ENCODE results near the gene DHRSX.
"Not testable (repeated sequence)": the region's sequence is repeated elsewhere in the genome, so short reads cannot be mapped to it uniquely, and the experiment has no call there.

DHRSX gene

DNA sequence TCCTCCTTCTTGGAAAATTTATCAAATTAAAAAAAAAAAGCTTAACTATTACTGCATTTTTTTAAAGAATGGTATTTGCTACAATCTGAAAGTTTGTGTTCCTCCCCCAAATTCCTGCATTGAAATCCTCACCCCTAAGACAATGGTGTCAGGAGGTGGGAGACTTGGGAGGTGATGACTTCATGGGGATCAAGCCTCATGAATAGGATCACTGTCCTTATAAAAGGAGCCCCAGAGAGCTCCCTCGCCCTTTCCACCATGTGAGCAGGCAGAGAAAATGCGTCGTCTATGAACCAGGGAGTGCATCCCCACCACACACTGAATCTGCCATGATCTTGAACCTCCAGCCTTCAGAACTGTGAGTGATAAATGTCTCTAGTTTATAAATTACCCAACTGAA, 38.0 kb downstream of the DHRSX start:
- TF ChIP-seq, protein P1, sequence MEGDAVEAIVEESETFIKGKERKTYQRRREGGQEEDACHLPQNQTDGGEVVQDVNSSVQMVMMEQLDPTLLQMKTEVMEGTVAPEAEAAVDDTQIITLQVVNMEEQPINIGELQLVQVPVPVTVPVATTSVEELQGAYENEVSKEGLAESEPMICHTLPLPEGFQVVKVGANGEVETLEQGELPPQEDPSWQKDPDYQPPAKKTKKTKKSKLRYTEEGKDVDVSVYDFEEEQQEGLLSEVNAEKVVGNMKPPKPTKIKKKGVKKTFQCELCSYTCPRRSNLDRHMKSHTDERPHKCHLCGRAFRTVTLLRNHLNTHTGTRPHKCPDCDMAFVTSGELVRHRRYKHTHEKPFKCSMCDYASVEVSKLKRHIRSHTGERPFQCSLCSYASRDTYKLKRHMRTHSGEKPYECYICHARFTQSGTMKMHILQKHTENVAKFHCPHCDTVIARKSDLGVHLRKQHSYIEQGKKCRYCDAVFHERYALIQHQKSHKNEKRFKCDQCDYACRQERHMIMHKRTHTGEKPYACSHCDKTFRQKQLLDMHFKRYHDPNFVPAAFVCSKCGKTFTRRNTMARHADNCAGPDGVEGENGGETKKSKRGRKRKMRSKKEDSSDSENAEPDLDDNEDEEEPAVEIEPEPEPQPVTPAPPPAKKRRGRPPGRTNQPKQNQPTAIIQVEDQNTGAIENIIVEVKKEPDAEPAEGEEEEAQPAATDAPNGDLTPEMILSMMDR (IDR thresholded peaks at IDR 0.05; ENCODE audit: insufficient read depth, low read length, missing control alignments): no peak
- DNase-seq (ENCODE audit: low read depth, low spot score): no peak
- CTCF ChIA-PET: no interaction called here
- POLR2A ChIA-PET: no interaction called here
- H3K4me3 ChIP-seq (ENCODE audit: low read depth, low read length): no peak overlapping the region

DNA sequence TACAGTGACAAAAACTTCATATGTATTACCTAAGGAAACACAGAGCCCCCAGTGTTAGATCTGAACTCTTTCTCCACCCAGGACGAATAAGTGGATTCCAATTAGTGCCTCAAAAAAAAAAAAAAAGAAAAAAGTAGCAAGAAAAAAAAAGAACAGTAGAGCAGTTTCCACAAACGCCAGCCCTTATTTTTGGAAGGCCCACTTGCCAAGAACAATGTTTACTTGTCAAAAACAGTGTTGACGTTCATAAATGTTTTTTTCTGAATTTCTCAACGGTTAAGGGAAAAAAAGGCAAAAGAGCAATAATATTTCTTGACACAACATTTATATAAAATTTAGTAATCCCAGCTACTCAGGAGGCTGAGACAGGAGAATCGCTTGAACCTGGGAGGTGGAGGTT, 38.7 kb downstream of the DHRSX start:
- ChIA-PET CTCF (no interaction called here), POLR2A (no interaction called here)
- DNase-seq (ENCODE audit: low read depth, low spot score): no peak
- H3K4me3 ChIP-seq (ENCODE audit: low read depth, low read length): no peak overlapping the region
- TF ChIP-seq, protein P1 (IDR thresholded peaks at IDR 0.05; ENCODE audit: insufficient read depth, low read length, missing control alignments): no peak

DNA sequence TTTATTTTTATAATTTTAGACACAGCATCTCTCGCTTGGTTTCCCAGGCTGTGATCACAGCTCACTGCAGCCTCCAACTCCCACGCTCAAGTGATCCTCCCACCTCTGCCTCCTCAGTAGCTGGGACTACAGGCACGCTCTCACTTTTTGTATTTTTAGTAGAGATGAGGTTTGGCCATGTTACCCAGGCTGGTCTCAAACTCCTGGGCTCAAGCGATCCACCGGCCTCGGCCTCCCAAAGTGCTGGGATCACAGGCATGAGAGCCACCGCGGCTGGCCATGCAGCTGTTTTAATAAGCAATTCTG, 39.1 kb downstream of the DHRSX start:
- TF ChIP-seq, protein P1 (IDR thresholded peaks at IDR 0.05; ENCODE audit: insufficient read depth, low read length, missing control alignments): no peak
- H3K4me3 ChIP-seq (ENCODE audit: low read depth, low read length): no peak overlapping the region
- ChIA-PET CTCF (no interaction called here), POLR2A (no interaction called here)
- no peak for DNase-seq (ENCODE audit: low read depth, low spot score)

DNA sequence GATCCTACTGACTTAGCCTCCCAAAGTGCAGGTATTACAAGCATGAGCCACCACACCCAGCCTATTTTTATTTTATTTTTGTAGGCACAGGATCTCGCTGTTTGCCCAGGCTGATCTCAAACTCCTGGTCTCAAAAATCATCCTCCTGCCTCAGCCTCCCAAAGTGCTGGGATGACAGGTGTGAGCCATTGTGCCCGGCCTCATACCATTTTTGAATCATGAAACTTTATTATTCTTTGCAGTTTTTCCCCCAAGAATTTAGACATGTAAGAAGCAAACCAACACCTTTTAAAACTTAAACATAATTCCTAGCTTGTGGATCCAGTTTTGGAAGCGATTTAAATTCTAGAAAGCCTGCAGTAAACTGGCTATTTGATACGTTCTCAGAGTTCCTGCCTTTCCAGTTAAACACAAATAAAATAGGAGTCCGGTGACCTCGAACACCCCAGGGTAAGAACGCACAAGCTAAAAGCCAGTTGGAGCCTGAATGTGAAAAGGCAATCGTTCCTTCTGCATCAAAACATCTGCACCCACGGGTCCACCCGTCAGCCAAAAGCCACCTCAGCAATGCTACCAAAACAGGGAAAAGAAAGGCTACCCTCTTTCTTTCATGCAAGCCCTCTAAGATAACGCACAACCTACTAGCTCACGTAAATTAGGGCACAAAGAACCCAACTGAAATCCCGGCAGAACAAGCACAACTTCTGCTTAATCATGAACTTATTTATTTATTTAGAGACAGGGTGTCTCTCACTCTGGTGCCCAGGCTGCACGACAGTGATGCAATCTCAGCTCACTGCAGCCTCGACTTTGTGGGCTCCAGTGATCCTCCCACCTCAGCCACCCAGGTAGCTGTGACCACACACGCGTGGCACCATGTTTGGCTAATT, 39.7 kb downstream of the DHRSX start:
- CTCF ChIA-PET; DNase-seq (ENCODE audit: low read depth, low spot score); H3K4me3 ChIP-seq (ENCODE audit: low read depth, low read length); POLR2A ChIA-PET: not testable (repeated sequence)

DNA sequence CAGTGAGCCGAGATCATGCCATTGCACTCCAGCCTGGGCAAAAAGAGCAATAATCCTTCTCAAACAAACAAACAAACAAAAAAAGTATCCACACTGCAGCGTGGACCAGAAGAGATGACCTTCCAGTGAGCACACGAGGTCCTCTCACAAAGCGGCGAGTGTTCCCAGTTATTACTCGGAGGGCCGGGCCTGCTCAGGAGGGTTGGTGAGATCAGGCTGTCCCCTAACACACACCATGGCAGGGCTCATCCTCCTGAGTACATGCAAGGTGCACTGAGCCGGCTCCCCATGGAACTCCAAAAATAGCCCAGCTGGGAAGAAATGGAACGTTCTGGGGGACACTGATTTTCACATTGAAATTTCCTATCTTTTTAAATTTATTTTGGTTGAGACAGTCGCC, 40.7 kb downstream of the DHRSX start:
- H3K4me3 ChIP-seq (ENCODE audit: low read depth, low read length); CTCF ChIA-PET; POLR2A ChIA-PET; DNase-seq (ENCODE audit: low read depth, low spot score): not testable (repeated sequence)

DNA sequence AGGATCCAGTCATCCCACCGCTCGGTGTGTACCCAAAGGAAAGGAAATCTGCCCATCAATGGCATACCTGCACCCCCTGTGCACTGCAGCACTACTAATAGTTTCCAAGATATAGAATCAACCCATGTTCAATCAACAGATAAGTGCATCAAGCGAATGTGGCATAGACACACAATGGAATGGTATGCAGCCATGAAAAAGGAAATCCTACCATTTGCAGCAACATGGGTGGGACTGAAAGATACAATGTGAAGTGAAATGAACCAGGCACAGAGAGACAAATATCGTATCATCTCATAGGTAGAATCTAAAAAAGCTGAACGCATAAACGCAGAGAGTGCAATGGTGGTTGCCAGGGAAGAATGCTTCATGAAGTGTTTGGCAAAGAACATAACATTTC, 42.5 kb downstream of the DHRSX start:
- ChIA-PET CTCF (no interaction called here), POLR2A (no interaction called here)
- no peak for DNase-seq (ENCODE audit: low read depth, low spot score)
- TF ChIP-seq, protein P1 (IDR thresholded peaks at IDR 0.05; ENCODE audit: insufficient read depth, low read length, missing control alignments): no peak
- no peak overlapping the region for H3K4me3 ChIP-seq (ENCODE audit: low read depth, low read length)

DNA sequence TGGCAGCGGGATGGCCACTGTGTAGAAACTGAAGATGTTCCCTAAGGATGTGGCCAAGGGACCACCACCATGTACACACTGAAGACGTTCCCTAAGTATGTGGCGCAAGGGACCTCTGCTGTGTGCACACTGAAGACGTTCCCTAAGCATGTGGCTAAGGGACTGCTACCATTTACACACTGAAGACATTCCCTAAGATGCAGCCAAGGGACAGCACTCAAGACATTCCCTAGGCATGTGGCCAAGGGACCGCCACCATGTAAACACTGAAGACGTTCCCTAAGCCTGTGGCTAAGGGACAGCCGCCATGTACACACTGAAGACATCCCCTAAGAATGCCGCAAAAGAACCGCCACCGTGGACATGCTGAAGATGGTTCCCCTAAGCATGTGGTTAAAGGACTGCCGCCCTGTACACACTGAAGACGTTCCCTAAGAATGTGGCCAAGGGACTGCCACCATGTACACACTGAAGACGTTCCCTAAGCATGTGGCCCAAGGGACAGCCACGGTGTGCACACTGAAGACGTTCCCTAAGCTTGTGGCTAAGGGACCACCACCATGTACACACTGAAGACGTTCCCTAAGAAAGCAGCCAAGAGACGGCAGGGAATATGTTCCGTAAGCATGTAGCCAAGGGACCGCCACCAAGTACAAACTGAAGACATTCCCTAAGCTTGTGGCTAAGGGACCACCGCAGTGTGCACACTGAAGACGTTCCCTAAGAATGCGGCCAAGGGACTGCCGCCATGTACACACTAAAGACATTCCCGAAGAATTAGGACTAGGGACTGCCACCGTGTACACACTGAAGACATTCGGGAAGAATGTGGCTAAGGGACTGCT, 43.3 kb downstream of the DHRSX start:
- DNase-seq (ENCODE audit: low read depth, low spot score): no peak
- H3K4me3 ChIP-seq (ENCODE audit: low read depth, low read length): no peak overlapping the region
- ChIA-PET POLR2A (no interaction called here), CTCF (no interaction called here)
- TF ChIP-seq, protein P1 (IDR thresholded peaks at IDR 0.05; ENCODE audit: insufficient read depth, low read length, missing control alignments): no peak

DNA sequence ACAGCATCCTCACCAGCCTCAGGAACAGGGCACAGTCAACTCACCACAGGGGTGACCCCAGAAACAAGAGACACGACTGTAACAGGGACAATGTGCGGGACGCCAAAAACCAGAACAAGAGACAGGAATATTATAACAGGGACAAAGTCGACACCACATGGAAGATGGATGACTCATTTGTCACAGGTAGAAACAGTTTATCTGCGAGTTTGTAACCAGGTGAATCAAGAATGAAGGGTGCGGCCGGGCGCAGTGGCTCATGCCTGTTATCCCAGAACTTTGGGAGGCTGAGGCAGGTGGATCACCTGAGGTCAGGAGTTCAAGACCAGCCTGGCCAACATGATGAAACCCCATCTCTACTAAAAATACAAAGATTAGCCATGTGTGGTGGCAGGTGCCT, 44.7 kb downstream of the DHRSX start:
- CTCF ChIA-PET; H3K4me3 ChIP-seq (ENCODE audit: low read depth, low read length); POLR2A ChIA-PET; DNase-seq (ENCODE audit: low read depth, low spot score): not testable (repeated sequence)

DNA sequence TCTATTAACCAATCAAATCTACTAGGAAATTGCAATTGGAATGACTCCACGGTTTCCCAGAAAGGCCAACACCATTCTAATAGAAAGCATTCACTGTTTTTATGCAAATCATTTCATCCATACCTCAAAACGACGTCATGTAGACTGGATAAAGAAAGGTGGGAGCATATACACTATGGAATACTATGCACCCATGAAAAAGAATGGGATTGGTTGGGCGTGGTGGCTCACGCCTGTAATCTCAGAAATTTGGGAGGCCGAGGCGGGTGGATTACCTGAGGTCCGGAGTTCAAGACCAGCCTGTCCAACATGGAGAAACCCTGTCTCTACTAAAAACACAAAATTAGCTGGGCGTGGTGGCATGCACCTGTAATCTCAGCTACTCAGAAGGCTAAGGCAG, 46.2 kb downstream of the DHRSX start:
- CTCF ChIA-PET; DNase-seq (ENCODE audit: low read depth, low spot score); H3K4me3 ChIP-seq (ENCODE audit: low read depth, low read length); POLR2A ChIA-PET: not testable (repeated sequence)
